Activated CD8-positive, alpha-beta memory T cell treated with anti-CD3 and anti-CD28 coated beads for 4 hours (primary cell): ENCODE results near the gene CNOT6L.
"Not testable (repeated sequence)": the region's sequence is repeated elsewhere in the genome, so short reads cannot be mapped to it uniquely, and the experiment has no call there.

ENCODE experiments used
- DNase-seq, 2 donors: peaks; one replicate each; pipeline ENCODE4 v3.0.0-alpha.2; 2020; ENCODE audit warnings: low read depth in 2 of 2

The CNOT6L gene

GRCh38 chr4:77818602-77819403 lies at the start of gene CNOT6L:
CNOT6L (minus strand) TSS chr4:77819368; CDS start chr4:77819308, 60 bp downstream.
- DNase-seq, result peak; percentile 73 to 75

GRCh38 chr4:77865259-77865658 lies 46.1 kb upstream of the CNOT6L start:
- DNase-seq, result no peak

GRCh38 chr4:77863341-77863740 lies 44.2 kb upstream of the CNOT6L start:
- DNase-seq, result not testable (repeated sequence)

DNA sequence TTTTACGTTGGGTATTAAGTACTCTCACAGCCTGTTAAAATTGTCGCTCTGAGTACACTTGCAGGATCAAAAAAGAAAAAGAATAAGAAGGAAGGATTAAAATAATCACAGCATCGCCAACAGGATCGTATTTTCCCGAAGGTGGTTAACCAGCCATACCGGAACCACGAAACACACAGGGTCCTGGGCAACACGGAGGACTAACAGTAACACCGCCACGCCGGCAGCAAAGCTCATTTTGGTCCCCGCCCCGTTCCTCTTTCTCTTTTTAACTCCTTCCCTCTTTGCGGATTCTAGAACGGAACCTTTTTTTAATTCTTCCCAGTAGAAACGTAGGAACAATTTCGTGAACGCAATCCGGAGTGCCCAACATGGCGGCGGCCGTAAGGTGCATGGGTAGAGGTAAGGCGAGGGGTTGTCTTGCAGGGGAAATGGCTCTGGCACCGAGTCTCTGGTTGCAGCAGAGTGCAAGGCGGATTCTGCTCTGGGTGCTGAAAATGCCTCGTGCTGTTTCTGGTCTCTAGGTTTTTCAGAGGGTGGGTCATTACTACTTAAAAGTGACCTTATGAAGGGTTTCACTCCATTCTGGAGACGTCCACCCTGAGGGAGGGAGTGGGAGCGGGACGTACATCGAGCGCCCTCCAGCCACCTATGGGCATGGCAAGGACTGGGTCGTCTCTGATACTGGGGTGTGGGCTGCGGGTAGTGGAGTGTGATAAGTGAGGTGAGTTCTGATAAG lies 43.5 kb upstream of the CNOT6L start, which contains the start of gene MRPL1:
TSS of gene MRPL1 (plus strand) at position 353 of the 739 bp plus-strand sequence. CDS start at position 372, 19 bp downstream.
- peak; percentile 72 to 84 for DNase-seq

- no peak for DNase-seq
Measured at GRCh38 chr4:77861495-77861894, 42.3 kb upstream of the CNOT6L start.

DNA sequence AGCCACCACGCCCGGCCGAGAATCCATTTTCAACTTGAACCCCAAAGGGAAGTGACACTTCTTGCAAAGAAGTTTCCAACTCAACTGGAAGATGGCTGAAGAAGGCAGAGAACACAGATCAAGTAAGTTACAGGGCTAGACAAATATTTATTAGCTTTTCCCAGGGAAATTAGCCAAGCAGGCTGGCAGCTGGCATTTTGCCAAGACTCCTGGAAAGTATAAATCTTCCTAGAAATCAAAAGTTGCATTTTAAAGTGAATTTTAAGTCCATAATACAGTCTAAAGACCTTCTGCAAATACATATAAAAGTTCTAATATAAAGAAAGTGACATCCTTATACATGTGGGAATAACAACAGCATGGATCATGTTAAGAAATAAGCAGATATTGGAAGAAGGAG lies 40.1 kb upstream of the CNOT6L start:
- no peak for DNase-seq

- no peak for DNase-seq
Measured at GRCh38 chr4:77856152-77856551, 37.0 kb upstream of the CNOT6L start.

- DNase-seq, result no peak
Measured at GRCh38 chr4:77854431-77855111, 35.4 kb upstream of the CNOT6L start.

GRCh38 chr4:77852892-77853495 lies 33.8 kb upstream of the CNOT6L start:
- peak; percentile 36 to 41 for DNase-seq

DNA sequence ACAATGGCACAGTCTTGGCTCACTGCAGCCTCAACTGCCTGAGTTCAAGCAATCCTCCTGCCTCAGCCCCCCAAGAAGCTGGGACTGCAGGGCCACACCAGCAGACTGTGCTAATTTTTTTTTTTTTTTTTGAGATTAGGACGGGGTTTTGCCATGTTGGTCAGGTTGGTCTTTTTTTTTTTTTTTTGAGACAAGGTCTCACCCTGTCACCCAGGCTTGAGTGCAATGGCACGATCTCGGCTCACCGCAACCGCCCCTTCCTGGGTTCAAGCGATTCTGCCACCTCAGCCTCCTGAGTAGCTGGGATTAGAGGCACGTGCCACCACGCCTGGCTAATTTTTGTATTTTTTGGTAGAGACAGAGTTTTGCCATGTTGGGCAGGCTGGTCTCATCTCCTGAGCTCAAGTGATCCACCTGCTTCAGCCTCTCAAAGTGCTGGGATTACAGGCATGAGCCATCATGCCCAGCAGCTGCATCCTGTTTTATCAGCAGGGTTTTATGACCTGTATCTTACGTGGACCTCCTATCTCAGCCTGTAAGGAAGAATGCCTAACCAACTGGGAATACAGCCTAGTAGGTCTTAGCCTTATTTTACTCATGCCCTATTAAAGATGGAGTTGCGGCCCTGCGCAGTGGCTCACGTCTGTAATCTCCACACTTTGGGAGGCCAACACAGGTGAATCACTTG lies 30.3 kb upstream of the CNOT6L start:
- no peak for DNase-seq

GRCh38 chr4:77848508-77848907 lies 29.3 kb upstream of the CNOT6L start:
- no peak for DNase-seq

- no peak for DNase-seq
Measured at GRCh38 chr4:77845929-77846328, 26.8 kb upstream of the CNOT6L start.

GRCh38 chr4:77845400-77845799 lies 26.2 kb upstream of the CNOT6L start:
- no peak for DNase-seq

DNA sequence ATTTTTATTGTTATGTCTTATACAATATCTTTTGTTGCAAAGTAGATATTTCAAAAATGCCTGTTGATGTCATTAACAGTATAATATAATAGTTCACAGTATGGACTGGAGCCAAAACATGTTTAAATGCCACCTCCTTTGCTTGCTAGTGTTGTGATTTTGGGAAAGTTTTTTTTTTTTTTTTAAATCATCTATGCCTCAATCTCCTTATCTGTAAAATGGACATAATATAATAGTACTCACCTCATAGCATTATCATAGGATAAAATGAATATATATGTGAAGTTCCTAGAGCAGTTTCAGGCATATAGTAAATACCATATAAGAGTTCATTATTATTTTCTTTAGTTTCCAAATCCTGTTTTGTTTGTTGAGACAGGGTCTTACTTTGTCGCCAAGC lies 25.2 kb upstream of the CNOT6L start:
- DNase-seq, result no peak

- no peak for DNase-seq
Measured at GRCh38 chr4:77843628-77844027, 24.5 kb upstream of the CNOT6L start.

DNA sequence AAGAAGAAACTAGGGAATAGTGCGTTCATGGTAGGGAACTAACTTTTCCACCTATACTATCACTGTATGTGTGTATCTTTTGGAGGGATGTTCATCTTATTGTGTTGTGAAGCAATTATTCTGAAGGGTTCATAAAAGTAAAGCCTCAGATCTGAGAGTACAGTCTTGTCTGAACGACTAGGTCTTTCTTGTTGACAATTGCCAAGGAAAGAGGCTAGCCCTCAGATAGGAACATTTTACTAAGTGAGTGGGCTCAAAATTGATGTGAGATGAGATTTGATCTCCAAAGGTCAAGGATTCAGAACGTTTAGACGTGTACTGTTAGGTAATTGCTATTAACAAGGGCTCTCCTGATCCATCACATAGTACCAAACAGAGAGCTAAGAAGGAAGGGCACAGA lies 15.2 kb upstream of the CNOT6L start:
- DNase-seq, result no peak

DNA sequence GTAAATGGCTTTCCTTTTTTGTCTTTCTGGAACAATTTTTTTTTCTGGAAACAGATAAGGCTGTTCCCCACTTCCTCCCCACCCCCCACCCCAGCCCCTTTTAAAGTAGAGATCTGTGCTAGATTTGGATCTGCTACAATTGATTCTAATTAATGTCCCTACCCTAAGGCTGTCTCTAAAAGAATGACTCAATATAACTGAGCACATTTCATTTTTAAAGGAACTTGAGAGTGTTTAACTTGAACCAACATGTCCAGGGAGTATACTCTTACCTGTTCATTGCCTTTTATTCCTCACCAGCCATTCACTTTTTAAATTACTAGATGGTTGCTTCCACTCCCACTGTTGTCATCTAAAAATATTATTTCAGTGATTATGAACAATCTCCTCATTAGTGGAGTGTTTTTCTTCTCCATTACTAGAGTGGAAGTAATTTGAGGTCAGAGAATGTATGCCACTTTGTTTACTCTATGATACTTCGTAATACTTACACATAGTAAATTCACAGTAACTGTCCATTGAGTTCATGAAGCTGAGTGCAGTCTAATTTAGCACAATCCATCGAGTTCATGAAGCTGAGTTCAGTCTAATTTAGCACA lies 14.1 kb upstream of the CNOT6L start:
- DNase-seq, result no peak

DNA sequence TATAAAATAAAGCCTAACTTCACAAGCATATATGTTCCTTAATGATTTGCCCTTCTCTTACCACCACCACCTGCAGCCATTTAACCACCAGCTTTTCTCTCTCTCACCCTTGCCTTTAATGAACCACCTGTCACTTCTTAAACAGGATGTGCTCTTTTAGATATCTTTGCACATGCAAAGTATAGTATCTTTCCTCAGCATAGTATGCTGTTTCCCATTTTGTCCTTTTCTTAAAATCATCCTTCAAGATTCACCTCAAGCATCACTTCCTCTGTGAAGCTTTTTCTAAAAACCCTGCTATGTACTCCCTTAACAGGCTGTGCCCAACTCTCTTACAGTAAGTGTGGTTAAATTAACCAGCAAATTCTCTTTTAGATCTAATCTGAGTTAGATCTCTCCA lies 8.2 kb upstream of the CNOT6L start:
- DNase-seq, result no peak

- DNase-seq, result no peak
Measured at GRCh38 chr4:77826275-77826674, 7.1 kb upstream of the CNOT6L start.

GRCh38 chr4:77821775-77822174 lies 2.6 kb upstream of the CNOT6L start:
- DNase-seq, result peak in 1 of 2 donors; percentile 38
